Right lobe of liver (tissue), 6 donors: ENCODE results near the gene PPP6R3. TPM values are rescaled to one million over a fixed set of nuclear protein-coding genes. Genes with fewer than 3 reads are reported as not detected.
"Not testable (repeated sequence)": the region's sequence is repeated elsewhere in the genome, so short reads cannot be mapped to it uniquely, and the experiment has no call there.

ENCODE experiments used
- ATAC-seq, 4 donors: fragments of 200-7000 bp; cut with Tn5 transposase; one replicate each; pipeline ENCODE4 v1.9.1; 2020; ENCODE audit warnings: mild to moderate bottlenecking in 4 of 4, moderate library complexity in 4 of 4
- DNase-seq, 3 donors: peaks; one replicate each; pipeline ENCODE4 v3.0.0-alpha.2; 2020
- H3K27ac ChIP-seq, 3 donors: fragments of 200-600 bp; one replicate each; pipeline ENCODE4 v1.8.0; 2022
- H3K27me3 ChIP-seq, 2 donors: fragments of 200-600 bp; one replicate each; pipeline ENCODE4 v1.8.0; 2022
- H3K36me3 ChIP-seq, 4 donors: fragments of 200-600 bp; sonication (generic) in 1 of 4; one replicate each; pipeline versions ENCODE4 v1.5.1 to v1.8.0; 2017 to 2022; ENCODE audit warnings: control low read depth in 1 of 4
- H3K4me1 ChIP-seq, 4 donors: fragments of 200-600 bp; sonication (generic) in 1 of 4; one replicate each; pipeline versions ENCODE4 v1.5.1 to v1.8.0; 2017 to 2022; ENCODE audit warnings: control low read depth in 1 of 4
- H3K4me3 ChIP-seq, 3 donors: fragments of 200-600 bp; one replicate each; pipeline ENCODE4 v1.8.0; 2022
- H3K9me3 ChIP-seq, 4 donors: fragments of 200-600 bp; sonication (generic) in 1 of 4; one replicate each; pipeline versions ENCODE4 v1.5.1 to v1.8.0; 2017 to 2022; ENCODE audit warnings: control low read depth in 1 of 4
- CTCF ChIP-seq, 4 donors: fragments of 200-600 bp in 3 of 4; fragments of 450-650 bp in 1 of 4; IDR thresholded peaks; one replicate each; pipeline versions ENCODE4 v1.5.1 to v1.8.0; 2016 to 2022; ENCODE audit warnings: antibody characterized with exemption in 4 of 4, mild to moderate bottlenecking in 2 of 4
- POLR2A ChIP-seq: fragments of 450-650 bp; IDR thresholded peaks from one replicate; pipeline ENCODE4 v1.6.1; 2017; ENCODE audit warnings: antibody characterized with exemption, mild to moderate bottlenecking
- WGBS: methylation state at CpG from one replicate; pipeline ENCODE4 v1.1.6; 2018; ENCODE audit warnings: low coverage, low lambda C conversion rate; ENCODE audit not compliant: insufficient coverage; ENCODE audit errors: missing lambda C conversion rate; 5-methylcytosine and 5-hydroxymethylcytosine counted together
- intact Hi-C, 2 donors: fragments of 100-400 bp; cut with DNase I; formaldehyde crosslinking; loops; one replicate each; pipeline versions ENCODE4 v1.11.2 to v1.14.1; 2022
- total RNA-seq, 6 experiments: library from RNA; depleted of rRNA in 2 of 6; stranded (reverse); fragments of >200 nt in 2 of 6; fragmentation: NEBNext Ultra II Directional in 3 of 6; extraction: Animal tissue kit (Norgen Biotek cat#: 25700) in 3 of 6; gene quantifications; one replicate each; pipeline versions ENCODE4 v1.1.0 to v1.2.4, GENCODE V29; 2016 to 2023
- donor health status: DM: no; HTN: yes; CAD: no.
- donor health status: DM: no; HTN: no; CAD: no.
- donor health status: DM: no; HTN: no; CAD: no.
- donor health status: DM: no; HTN: yes; CAD: no.
- donor health status: DM: no; HTN: yes; CAD: no.

PPP6R3 gene
- total RNA-seq, 6 experiments from 2014 or later, result 35.8 to 48.3 (median 39.2) TPM

GRCh38 chr11:68632802-68633201, 172.2 kb downstream of the PPP6R3 start:
- peak in 3 of 4 donors; percentile 29 to 42 (median 37) for ATAC-seq
- peak in 1 of 3 donors; percentile 35 for DNase-seq
- TF ChIP-seq POLR2A, result no peak
- peak in 3 of 4 donors; percentile 17 to 26 (median 19) for TF ChIP-seq CTCF (IDR thresholded peaks at IDR 0.05)
- H3K9me3 ChIP-seq, result no peaks in the 10 kb centered on the region
- no peaks in the 10 kb centered on the region for H3K4me1 ChIP-seq
- no peaks in the 10 kb centered on the region for H3K36me3 ChIP-seq
- no peak overlapping the region for H3K4me3 ChIP-seq
- intact Hi-C loops, result no loop called here
- WGBS, result 39% methylated on average over 5 of the region's 6 CpGs
- H3K27me3 ChIP-seq, result no peaks in the 10 kb centered on the region
- H3K27ac ChIP-seq, result no peak overlapping the region

GRCh38 chr11:68634606-68635005, 174.1 kb downstream of the PPP6R3 start:
- WGBS, result 37% methylated on average over 7 of the region's 7 CpGs
- intact Hi-C loops, H3K4me3 ChIP-seq, H3K27ac ChIP-seq, H3K36me3 ChIP-seq, H3K4me1 ChIP-seq, H3K27me3 ChIP-seq, H3K9me3 ChIP-seq, DNase-seq, ATAC-seq: not testable (repeated sequence)

- H3K4me3 ChIP-seq, intact Hi-C loops, H3K36me3 ChIP-seq, H3K9me3 ChIP-seq, H3K27ac ChIP-seq, H3K27me3 ChIP-seq, DNase-seq, ATAC-seq, H3K4me1 ChIP-seq: not testable (repeated sequence)
- WGBS, result 27% methylated on average over 5 of the region's 7 CpGs
Measured at GRCh38 chr11:68635172-68635571, 174.6 kb downstream of the PPP6R3 start.

- H3K27ac ChIP-seq, H3K4me1 ChIP-seq, DNase-seq, H3K4me3 ChIP-seq, H3K27me3 ChIP-seq, H3K9me3 ChIP-seq, H3K36me3 ChIP-seq, intact Hi-C loops, ATAC-seq: not testable (repeated sequence)
- 25% methylated on average over 3 of the region's 10 CpGs for WGBS
Measured at GRCh38 chr11:68635883-68636282, 175.3 kb downstream of the PPP6R3 start.

GRCh38 chr11:68639322-68639721, 178.8 kb downstream of the PPP6R3 start:
- H3K27me3 ChIP-seq, H3K36me3 ChIP-seq, H3K4me1 ChIP-seq, ATAC-seq, H3K9me3 ChIP-seq, intact Hi-C loops, DNase-seq, H3K27ac ChIP-seq, H3K4me3 ChIP-seq: not testable (repeated sequence)
- 69% methylated on average over 3 of the region's 3 CpGs for WGBS

- DNase-seq (no peak), ATAC-seq (no peak)
- WGBS, result 75% methylated on average over 13 of the region's 15 CpGs
- no peaks in the 10 kb centered on the region for H3K36me3 ChIP-seq
- no peaks in the 10 kb centered on the region for H3K9me3 ChIP-seq
- H3K27me3 ChIP-seq, result no peaks in the 10 kb centered on the region
- TF ChIP-seq CTCF (IDR thresholded peaks at IDR 0.05), result no peak
- no peaks in the 10 kb centered on the region for H3K4me1 ChIP-seq
- no peak overlapping the region for H3K4me3 ChIP-seq
- no peak overlapping the region for H3K27ac ChIP-seq
- intact Hi-C loops, result no loop called here
Measured at GRCh38 chr11:68641880-68642279, 181.3 kb downstream of the PPP6R3 start.

GRCh38 chr11:68643585-68643984, 183.0 kb downstream of the PPP6R3 start:
- Histone ChIP-seq H3K4me3 (no peak overlapping the region), H3K27ac (no peak overlapping the region), H3K9me3 (no peaks in the 10 kb centered on the region), H3K27me3 (no peaks in the 10 kb centered on the region), H3K36me3 (no peaks in the 10 kb centered on the region), H3K4me1 (no peaks in the 10 kb centered on the region)
- no peak for DNase-seq
- no peak for TF ChIP-seq POLR2A
- no peak for TF ChIP-seq CTCF (IDR thresholded peaks at IDR 0.05)
- no peak for ATAC-seq
- intact Hi-C loops, result no loop called here
- 32% methylated on average over 12 of the region's 12 CpGs for WGBS
